ENCODE results near the gene WDR46.

DNA sequence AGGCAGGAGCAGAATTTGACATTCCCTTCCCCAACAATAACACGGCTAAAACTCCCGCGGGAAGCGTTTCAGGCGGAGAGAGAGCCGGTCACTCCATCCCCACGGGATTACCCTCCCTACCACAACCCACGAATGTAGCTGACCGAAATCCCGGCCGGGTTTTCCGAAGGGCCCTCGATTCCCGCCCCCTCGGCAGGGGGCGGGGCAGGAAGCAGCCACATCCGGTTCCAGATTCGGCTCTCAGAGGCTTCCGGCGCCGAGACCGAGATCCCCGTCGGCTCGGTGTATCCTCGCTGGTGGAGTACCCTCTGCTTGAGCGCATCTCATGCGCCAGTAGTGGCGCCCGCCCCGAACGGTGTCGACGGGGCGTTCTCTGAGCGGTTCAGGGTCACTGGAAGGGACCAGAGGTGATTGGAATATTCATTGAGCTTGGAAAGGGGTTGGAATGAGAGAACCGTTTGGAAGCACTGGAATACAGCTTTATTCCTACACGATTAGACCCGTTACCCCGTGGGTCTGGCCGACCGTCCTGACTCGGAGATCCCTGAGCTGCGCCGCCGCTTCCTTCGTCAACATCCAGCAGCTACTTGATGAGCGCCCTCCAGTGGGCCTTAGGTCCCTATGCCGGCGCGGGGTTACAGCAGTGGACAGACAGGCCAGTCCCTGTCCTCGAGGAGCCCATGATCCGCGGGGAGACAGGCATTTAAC is 10.4 kb upstream of the WDR46 start:
- TF ChIP-seq POLR2A (IDR thresholded peaks at IDR 0.05; ENCODE audit: low read depth) (peak; percentile 35), POLR2AphosphoS5 (IDR thresholded peaks at IDR 0.05) (peak; percentile 85 to 96)
- TF ChIP-seq, protein P1, sequence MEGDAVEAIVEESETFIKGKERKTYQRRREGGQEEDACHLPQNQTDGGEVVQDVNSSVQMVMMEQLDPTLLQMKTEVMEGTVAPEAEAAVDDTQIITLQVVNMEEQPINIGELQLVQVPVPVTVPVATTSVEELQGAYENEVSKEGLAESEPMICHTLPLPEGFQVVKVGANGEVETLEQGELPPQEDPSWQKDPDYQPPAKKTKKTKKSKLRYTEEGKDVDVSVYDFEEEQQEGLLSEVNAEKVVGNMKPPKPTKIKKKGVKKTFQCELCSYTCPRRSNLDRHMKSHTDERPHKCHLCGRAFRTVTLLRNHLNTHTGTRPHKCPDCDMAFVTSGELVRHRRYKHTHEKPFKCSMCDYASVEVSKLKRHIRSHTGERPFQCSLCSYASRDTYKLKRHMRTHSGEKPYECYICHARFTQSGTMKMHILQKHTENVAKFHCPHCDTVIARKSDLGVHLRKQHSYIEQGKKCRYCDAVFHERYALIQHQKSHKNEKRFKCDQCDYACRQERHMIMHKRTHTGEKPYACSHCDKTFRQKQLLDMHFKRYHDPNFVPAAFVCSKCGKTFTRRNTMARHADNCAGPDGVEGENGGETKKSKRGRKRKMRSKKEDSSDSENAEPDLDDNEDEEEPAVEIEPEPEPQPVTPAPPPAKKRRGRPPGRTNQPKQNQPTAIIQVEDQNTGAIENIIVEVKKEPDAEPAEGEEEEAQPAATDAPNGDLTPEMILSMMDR (IDR thresholded peaks at IDR 0.05): peak; percentile 70 to 80 (median 78)
